ENCODE measurements around the gene THEMIS2. TPM values are rescaled to one million over a fixed set of nuclear protein-coding genes. Genes with fewer than 3 reads are reported as not detected.
A peak's percentile ranks its signal among the peaks of the same experiment; 100 is the strongest.

THEMIS2 gene
- total RNA-seq, 2 experiments from 2014 or later: 23.4 to 30.7 TPM

DNA sequence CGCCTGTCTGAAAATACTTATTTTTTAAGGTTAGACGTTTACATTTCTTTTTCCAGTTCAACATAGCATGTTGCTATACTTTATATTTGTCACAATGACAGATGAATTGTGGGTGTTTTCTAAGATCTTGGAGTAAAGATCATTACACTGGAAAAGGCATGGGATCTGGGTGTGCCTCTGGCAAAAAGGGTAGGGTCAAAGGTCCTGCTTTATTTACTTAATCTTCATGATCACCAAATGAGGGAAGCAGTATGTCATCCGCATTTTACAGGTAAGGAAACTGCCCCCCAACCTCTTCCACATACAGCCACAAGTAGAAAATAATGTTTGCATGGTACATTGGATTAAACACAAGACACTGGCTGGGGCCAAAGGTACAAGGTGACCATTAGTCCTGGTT lies 49.9 kb downstream of the THEMIS2 start:
- Mint-ChIP-seq H3K4me3 (no peak overlapping the region), H3K36me3 (no peaks in the 10 kb centered on the region), H3K9me3 (ENCODE audit: low read depth) (no peaks in the 10 kb centered on the region), H3K27ac (no peak overlapping the region), H3K4me1 (no peaks in the 10 kb centered on the region), H3K27me3 (peaks cover 22% of the 10 kb centered on the region)
- CTCF ChIA-PET: no interaction called here
- ATAC-seq: no peak
- no peak for DNase-seq

DNA sequence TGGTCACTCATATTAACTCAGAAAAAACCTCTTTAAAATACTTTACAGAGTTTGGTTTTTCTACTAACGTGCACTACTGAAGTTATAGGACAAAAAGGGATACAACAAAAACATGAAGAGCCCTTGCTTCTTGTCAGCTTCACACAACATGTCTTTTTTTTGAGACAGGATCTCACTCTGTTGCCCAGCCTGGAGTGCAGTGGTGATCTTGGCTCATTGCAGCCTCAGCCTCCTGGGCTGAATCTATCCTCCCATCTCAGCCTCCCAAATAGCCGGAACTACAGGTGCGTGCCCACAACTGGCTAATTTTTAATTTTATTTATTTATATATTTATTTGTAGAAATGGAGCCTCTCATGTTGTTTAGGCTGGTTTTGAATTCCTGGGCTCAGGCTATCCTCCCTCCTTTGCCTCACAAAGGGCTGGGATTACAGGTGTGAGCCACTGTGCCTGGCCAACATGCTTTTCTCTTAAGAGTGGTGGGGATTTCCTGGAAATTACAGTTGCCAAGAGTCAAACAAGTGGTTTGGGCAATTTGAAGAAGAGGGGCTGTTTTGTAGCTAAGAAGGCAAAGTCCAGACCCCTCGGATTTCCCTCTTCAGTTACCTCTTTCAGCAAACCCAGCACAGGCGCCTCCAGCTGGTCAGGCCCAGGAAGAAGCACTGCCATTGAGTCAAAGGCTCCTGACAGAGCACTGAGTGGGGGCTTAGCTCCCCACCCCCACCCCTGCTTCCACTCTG lies 56.0 kb downstream of the THEMIS2 start:
- ATAC-seq (no peak), DNase-seq (no peak)
- Mint-ChIP-seq H3K4me3 (no peak overlapping the region), H3K36me3 (no peaks in the 10 kb centered on the region), H3K27ac (no peak overlapping the region), H3K4me1 (peaks cover 18% of the 10 kb centered on the region), H3K9me3 (ENCODE audit: low read depth) (no peaks in the 10 kb centered on the region), H3K27me3 (peaks cover 12% of the 10 kb centered on the region)
- CTCF ChIA-PET: interaction anchor here (0.9 to 1.8 kb wide), 4 partner anchors 10 to 51 kb away, joined by 3 to 5 read pairs (median 3); no protein-coding TSS in a partner anchor

DNA sequence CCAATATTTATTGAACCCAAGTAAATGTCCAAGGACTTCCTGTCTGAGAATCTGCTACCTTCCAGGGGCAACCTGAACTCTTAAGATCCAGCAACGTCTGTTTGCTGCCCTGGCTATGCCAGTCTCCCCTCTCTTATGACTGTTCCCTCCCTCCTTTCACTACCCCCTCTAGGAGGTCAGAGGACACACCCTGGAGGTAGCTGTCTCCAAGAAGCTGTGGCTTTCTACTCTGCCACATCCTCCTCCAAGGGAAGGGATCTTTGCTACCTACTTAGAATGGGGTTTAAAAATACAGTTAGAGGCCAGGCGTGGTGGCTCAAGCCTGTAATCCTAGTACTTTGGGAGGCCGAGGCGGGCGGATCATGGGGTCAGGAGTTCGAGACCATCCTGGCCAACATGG lies 58.8 kb downstream of the THEMIS2 start:
- H3K9me3 Mint-ChIP-seq (ENCODE audit: low read depth): no peaks in the 10 kb centered on the region
- H3K27ac Mint-ChIP-seq: peak overlapping the region; percentile 43
- DNase-seq (no peak), ATAC-seq (peak; percentile 56)
- peaks cover 30% of the 10 kb centered on the region for H3K4me1 Mint-ChIP-seq
- CTCF ChIA-PET: interaction anchor here (0.8 kb wide), 1 partner anchor 12 kb away, joined by 3 read pairs; no protein-coding TSS in a partner anchor
- H3K4me3 Mint-ChIP-seq: no peak overlapping the region
- peaks cover 20% of the 10 kb centered on the region for H3K27me3 Mint-ChIP-seq
- H3K36me3 Mint-ChIP-seq: no peaks in the 10 kb centered on the region

DNA sequence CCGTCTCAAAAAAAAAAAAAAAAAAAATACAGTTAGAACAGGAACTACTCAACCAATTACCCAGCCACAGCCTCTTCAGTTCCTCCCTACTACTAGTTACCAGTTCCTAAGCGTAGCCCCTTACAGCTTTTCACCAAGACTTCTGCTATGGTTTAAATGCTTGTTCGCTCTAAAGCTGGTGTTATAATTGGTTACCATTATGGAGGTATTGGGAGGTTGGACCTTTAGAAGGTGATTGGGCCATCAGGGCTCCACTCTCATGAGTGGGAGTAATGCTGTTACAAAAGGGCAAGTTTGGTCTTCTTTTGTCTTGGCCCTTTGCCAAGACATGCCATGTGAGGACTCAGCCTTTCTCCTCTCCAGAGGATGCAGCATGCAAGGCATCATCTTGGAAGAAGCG lies 59.4 kb downstream of the THEMIS2 start:
- Mint-ChIP-seq H3K4me3 (no peak overlapping the region), H3K4me1 (peaks cover 30% of the 10 kb centered on the region), H3K27me3 (peaks cover 16% of the 10 kb centered on the region), H3K27ac (no peak overlapping the region), H3K36me3 (no peaks in the 10 kb centered on the region), H3K9me3 (ENCODE audit: low read depth) (no peaks in the 10 kb centered on the region)
- no peak for ATAC-seq
- CTCF ChIA-PET: interaction anchor here (0.8 kb wide), 1 partner anchor 11 kb away, joined by 3 read pairs; no protein-coding TSS in a partner anchor
- DNase-seq: no peak

DNA sequence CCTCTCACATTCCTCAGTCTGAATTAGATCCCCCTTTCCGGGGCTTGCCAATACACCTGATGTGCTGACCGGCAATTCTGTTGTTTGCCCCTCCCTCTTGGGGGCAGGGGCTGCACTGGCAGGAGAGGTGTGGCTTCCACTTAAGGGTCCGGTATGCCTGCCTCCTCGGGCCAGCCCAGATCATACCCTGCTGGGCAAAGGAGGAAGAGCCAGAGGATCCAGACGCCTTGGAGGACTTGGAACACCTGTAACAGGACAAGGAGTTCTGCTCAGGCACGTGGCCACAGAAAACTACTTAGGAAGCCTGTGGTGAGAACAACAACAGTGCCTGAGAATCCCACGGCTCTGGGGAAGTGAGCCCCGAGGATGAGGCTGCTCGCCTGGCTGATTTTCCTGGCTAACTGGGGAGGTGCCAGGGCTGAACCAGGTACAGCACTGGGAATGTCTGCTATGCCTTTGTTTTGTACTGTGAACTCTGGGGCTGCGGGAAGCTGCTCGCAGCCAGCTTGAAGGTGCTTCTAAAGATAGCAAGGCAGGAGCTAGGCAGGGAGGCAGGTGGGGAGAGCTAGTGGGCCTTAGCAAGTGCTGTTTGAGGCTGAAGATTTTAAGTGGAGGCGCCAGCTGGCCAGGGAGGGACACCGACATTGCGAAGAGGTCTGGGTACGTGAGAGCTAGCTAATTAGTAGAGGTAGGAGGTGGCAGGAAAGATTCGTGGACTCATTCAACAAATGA lies 62.6 kb downstream of the THEMIS2 start, which contains the start of gene SMPDL3B:
SMPDL3B (plus strand) TSS at position 183 of the 732 bp plus-strand sequence; CDS start at position 367, 184 bp downstream.
- peak within 1 kb of the TSS; percentile 38 for H3K4me3 Mint-ChIP-seq
- ATAC-seq (peak; percentile 55), DNase-seq (no peak)
- H3K27me3 Mint-ChIP-seq: peaks cover 14% of the 10 kb centered on the region
- H3K4me1 Mint-ChIP-seq: peaks cover 40% of the 10 kb centered on the region
- no peaks in the 10 kb centered on the region for H3K36me3 Mint-ChIP-seq
- no peak within 1 kb of the TSS for H3K27ac Mint-ChIP-seq
- no peaks in the 10 kb centered on the region for H3K9me3 Mint-ChIP-seq (ENCODE audit: low read depth)
- CTCF ChIA-PET: interaction anchor here (1.3 kb wide), 1 partner anchor 78 kb away, joined by 4 read pairs; no protein-coding TSS in a partner anchor

DNA sequence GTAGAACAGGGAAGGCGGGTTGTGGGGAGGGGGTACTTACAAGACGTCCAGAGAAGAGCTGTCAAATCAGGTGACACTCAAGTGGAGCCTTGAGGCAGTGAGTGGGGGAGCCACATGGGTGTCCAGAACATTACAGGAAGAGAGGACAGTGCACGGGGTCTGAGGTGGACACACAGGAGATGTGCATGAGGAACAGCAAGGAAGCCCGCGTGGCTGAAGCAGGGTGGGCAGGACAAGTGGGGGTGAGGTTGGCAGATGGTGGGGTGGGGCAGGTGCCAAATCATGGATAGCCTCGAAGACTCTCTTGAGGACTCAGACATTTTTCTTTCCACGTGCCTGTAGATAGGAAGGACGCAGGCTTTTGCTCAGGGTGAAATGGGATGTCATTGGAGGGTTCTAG lies 63.4 kb downstream of the THEMIS2 start:
- Mint-ChIP-seq H3K27ac (no peak overlapping the region), H3K36me3 (no peaks in the 10 kb centered on the region), H3K9me3 (ENCODE audit: low read depth) (no peaks in the 10 kb centered on the region), H3K27me3 (peaks cover 14% of the 10 kb centered on the region), H3K4me1 (peaks cover 45% of the 10 kb centered on the region), H3K4me3 (no peak overlapping the region)
- CTCF ChIA-PET: interaction anchor here (1.3 kb wide), 1 partner anchor 78 kb away, joined by 4 read pairs; no protein-coding TSS in a partner anchor
- no peak for ATAC-seq
- DNase-seq: no peak

Other genes starting within 250 kb of the THEMIS2 start
- 1 to 10 TPM in 1 of 2 experiments, under 1 TPM in 1; 0.30 to 1.8 TPM for gene FGR, start 237.4 kb upstream of the THEMIS2 start, total RNA-seq
- gene IFI6, start 200.4 kb upstream of the THEMIS2 start, total RNA-seq: 1,000 to 10,000 TPM in 1 of 2 experiments, 100 to 1,000 TPM in 1; 461 to 1,077 TPM
- 10 to 100 TPM; 11.8 to 13.2 TPM for gene FAM76A, start 146.6 kb upstream of the THEMIS2 start, total RNA-seq
- gene STX12, start 99.3 kb upstream of the THEMIS2 start, total RNA-seq: 10 to 100 TPM; 20.4 to 29.5 TPM
- 10 to 100 TPM; 57.4 to 68.7 TPM for gene PPP1R8, start 41.8 kb upstream of the THEMIS2 start, total RNA-seq
- gene RPA2, start 42.0 kb downstream of the THEMIS2 start, total RNA-seq: 10 to 100 TPM; 63.0 to 72.1 TPM
- gene SMPDL3B, start 62.5 kb downstream of the THEMIS2 start, total RNA-seq: 1 to 10 TPM in 1 of 2 experiments, under 1 TPM in 1; 0.40 to 1.4 TPM
- gene XKR8, start 87.4 kb downstream of the THEMIS2 start, total RNA-seq: 1 to 10 TPM; 5.2 to 6.6 TPM
- 10 to 100 TPM; 33.2 to 33.4 TPM for gene EYA3, start 216.1 kb downstream of the THEMIS2 start, total RNA-seq

All from activated CD8-positive, alpha-beta memory T cell treated with anti-CD3 and anti-CD28 coated beads, Interleukin-2, amount 10 ng/mL, durations not matched to agents 7 days and 5 days (primary cell).